OCI-LY3 (cell line): Measurements from ENCODE around the gene PLTP.

Experiments used
- EZH2phosphoT487 ChIP-seq: fragments of 200-600 bp; shearing (Covaris generic); IDR thresholded peaks from 2 replicates; pipeline ENCODE4 v1.6.1; 2018; ENCODE audit warnings: antibody characterized with exemption, mixed run types, low read depth
- TF ChIP-seq, protein P1 (sequence below): fragments of 200-600, 300-600 bp; sonication (generic); IDR thresholded peaks from 2 replicates; pipeline ENCODE4 v1.5.1; 2014; ENCODE audit warnings: antibody characterized with exemption, low read length, low read depth

DNA sequence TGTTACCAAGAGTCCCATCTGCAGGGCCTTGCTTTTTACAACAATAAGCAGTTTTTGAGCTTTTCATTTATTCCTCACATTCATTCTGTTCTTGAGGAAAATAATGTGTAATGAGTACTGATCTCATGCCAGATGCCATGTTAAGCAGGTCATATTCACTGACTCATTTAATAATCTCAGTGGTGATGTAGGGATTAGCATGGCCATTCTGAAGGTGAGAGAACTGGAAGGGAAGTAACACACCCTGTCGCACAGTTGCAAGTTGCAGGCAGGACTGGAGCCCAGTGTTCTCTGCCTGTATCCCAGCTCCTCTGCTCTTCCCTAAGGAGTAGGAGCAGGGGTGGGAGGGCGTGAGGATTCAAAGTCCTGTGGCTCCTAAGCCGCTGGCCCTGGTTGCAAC is 28.1 kb upstream of the PLTP start:
- no peak for TF ChIP-seq EZH2phosphoT487
- TF ChIP-seq, protein P1, sequence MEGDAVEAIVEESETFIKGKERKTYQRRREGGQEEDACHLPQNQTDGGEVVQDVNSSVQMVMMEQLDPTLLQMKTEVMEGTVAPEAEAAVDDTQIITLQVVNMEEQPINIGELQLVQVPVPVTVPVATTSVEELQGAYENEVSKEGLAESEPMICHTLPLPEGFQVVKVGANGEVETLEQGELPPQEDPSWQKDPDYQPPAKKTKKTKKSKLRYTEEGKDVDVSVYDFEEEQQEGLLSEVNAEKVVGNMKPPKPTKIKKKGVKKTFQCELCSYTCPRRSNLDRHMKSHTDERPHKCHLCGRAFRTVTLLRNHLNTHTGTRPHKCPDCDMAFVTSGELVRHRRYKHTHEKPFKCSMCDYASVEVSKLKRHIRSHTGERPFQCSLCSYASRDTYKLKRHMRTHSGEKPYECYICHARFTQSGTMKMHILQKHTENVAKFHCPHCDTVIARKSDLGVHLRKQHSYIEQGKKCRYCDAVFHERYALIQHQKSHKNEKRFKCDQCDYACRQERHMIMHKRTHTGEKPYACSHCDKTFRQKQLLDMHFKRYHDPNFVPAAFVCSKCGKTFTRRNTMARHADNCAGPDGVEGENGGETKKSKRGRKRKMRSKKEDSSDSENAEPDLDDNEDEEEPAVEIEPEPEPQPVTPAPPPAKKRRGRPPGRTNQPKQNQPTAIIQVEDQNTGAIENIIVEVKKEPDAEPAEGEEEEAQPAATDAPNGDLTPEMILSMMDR: no peak
